KMS-11 (cell line): ENCODE data around the gene DENND11.

Experiments
- H2AFZ ChIP-seq: fragments of 200-600 bp; sonication (generic); 2 replicates; pipeline ENCODE4 v1.6.1; 2016; ENCODE audit warnings: antibody characterized with exemption, mixed run types, low read depth
- H3K27ac ChIP-seq: fragments of 200-600 bp; sonication (generic); 2 replicates; pipeline ENCODE4 v1.6.1; 2016; ENCODE audit warnings: mild to moderate bottlenecking, mixed run types
- H3K27me3 ChIP-seq: fragments of 200-600 bp; sonication (generic); 2 replicates; pipeline ENCODE4 v1.6.1; 2017; ENCODE audit warnings: mild to moderate bottlenecking, low read depth, mixed run types, moderate library complexity; ENCODE audit not compliant: insufficient read depth
- H3K36me3 ChIP-seq: fragments of 200-600 bp; sonication (generic); 2 replicates; pipeline ENCODE4 v1.6.1; 2017; ENCODE audit warnings: mild to moderate bottlenecking, mixed run types; ENCODE audit not compliant: insufficient read depth
- H3K4me1 ChIP-seq: fragments of 200-600 bp; sonication (generic); 2 replicates; pipeline ENCODE4 v1.6.1; 2016; ENCODE audit warnings: mild to moderate bottlenecking, low read depth, mixed run types; ENCODE audit not compliant: poor library complexity, severe bottlenecking
- H3K4me2 ChIP-seq: fragments of 200-600 bp; sonication (generic); 2 replicates; pipeline ENCODE4 v1.7.0; 2016; ENCODE audit warnings: mild to moderate bottlenecking, mixed run types
- H3K4me3 ChIP-seq: fragments of 200-600 bp; sonication (generic); IDR thresholded peaks from 2 replicates; pipeline ENCODE4 v1.6.1; 2017; ENCODE audit warnings: low read depth, low read length, mixed read lengths; ENCODE audit not compliant: insufficient read depth
- H3K79me2 ChIP-seq: fragments of 200-600 bp; sonication (generic); 2 replicates; pipeline ENCODE4 v1.6.1; 2016; ENCODE audit warnings: low read depth, mixed run types; ENCODE audit not compliant: insufficient read depth
- H3K9ac ChIP-seq: fragments of 200-600 bp; sonication (generic); 2 replicates; pipeline ENCODE4 v1.6.1; 2016; ENCODE audit warnings: mild to moderate bottlenecking, mixed run types
- H4K20me1 ChIP-seq: fragments of 200-600 bp; sonication (generic); 2 replicates; pipeline ENCODE4 v1.6.1; 2016; ENCODE audit warnings: mild to moderate bottlenecking, mixed run types; ENCODE audit not compliant: insufficient read depth
- TF ChIP-seq, protein P1 (sequence below): fragments of 200-600 bp; sonication (generic); conservative IDR thresholded peaks from 2 replicates; pipeline ENCODE4 v1.6.1; 2017; ENCODE audit warnings: low read depth, mild to moderate bottlenecking, antibody characterized with exemption, low read length, moderate library complexity, mixed read lengths

DENND11 gene

GRCh38 chr7:141708351-141708750 lies 6.4 kb upstream of the DENND11 start, which contains the start of gene WEE2:
WEE2 (plus strand) TSS chr7:141708353; CDS start chr7:141708759, 406 bp downstream.
- Histone ChIP-seq H3K36me3 (no peaks in the 10 kb centered on the region), H3K27ac (no peak within 1 kb of the TSS), H2AFZ (no peak within 1 kb of the TSS), H4K20me1 (no peaks in the 10 kb centered on the region), H3K79me2 (no peaks in the 10 kb centered on the region), H3K27me3 (no peaks in the 10 kb centered on the region), H3K4me3 (no peak within 1 kb of the TSS), H3K4me1 (no peaks in the 10 kb centered on the region), H3K4me2 (no peak within 1 kb of the TSS), H3K9ac (no peak within 1 kb of the TSS)
- TF ChIP-seq, protein P1, sequence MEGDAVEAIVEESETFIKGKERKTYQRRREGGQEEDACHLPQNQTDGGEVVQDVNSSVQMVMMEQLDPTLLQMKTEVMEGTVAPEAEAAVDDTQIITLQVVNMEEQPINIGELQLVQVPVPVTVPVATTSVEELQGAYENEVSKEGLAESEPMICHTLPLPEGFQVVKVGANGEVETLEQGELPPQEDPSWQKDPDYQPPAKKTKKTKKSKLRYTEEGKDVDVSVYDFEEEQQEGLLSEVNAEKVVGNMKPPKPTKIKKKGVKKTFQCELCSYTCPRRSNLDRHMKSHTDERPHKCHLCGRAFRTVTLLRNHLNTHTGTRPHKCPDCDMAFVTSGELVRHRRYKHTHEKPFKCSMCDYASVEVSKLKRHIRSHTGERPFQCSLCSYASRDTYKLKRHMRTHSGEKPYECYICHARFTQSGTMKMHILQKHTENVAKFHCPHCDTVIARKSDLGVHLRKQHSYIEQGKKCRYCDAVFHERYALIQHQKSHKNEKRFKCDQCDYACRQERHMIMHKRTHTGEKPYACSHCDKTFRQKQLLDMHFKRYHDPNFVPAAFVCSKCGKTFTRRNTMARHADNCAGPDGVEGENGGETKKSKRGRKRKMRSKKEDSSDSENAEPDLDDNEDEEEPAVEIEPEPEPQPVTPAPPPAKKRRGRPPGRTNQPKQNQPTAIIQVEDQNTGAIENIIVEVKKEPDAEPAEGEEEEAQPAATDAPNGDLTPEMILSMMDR: no peak

- H4K20me1 ChIP-seq: no peaks in the 10 kb centered on the region
- H3K36me3 ChIP-seq: no peaks in the 10 kb centered on the region
- no peaks in the 10 kb centered on the region for H3K27me3 ChIP-seq
- H2AFZ ChIP-seq: no peak overlapping the region
- H3K79me2 ChIP-seq: no peaks in the 10 kb centered on the region
- H3K4me3 ChIP-seq: no peak overlapping the region
- peaks cover 8% of the 10 kb centered on the region for H3K4me1 ChIP-seq
- H3K27ac ChIP-seq: no peak overlapping the region
- TF ChIP-seq, protein P1: no peak
- H3K9ac ChIP-seq: no peak overlapping the region
- H3K4me2 ChIP-seq: no peak overlapping the region
These were observed 4.5 kb upstream of the DENND11 start for GRCh38 chr7:141706239-141707064.

GRCh38 chr7:141704741-141705140 lies 2.8 kb upstream of the DENND11 start:
- TF ChIP-seq, protein P1: no peak
- peaks cover 8% of the 10 kb centered on the region for H3K4me1 ChIP-seq

GRCh38 chr7:141704112-141704511 lies 2.1 kb upstream of the DENND11 start:
- Histone ChIP-seq H3K79me2 (no peaks in the 10 kb centered on the region), H3K4me3 (no peak overlapping the region), H3K27me3 (no peaks in the 10 kb centered on the region), H3K4me1 (peaks cover 8% of the 10 kb centered on the region), H3K9ac (no peak overlapping the region), H3K4me2 (no peak overlapping the region), H4K20me1 (no peaks in the 10 kb centered on the region), H2AFZ (no peak overlapping the region), H3K27ac (no peak overlapping the region), H3K36me3 (no peaks in the 10 kb centered on the region)
- TF ChIP-seq, protein P1: no peak

More at GRCh38 chr7:141704741-141705140, 2.8 kb upstream of the DENND11 start:
- Histone ChIP-seq H3K27me3 (no peaks in the 10 kb centered on the region), H3K79me2 (no peaks in the 10 kb centered on the region), H3K4me2 (no peak overlapping the region), H3K9ac (no peak overlapping the region), H3K27ac (no peak overlapping the region), H2AFZ (no peak overlapping the region), H3K36me3 (no peaks in the 10 kb centered on the region), H4K20me1 (no peaks in the 10 kb centered on the region), H3K4me3 (no peak overlapping the region)
